GM12878 (cell line): Measurements from ENCODE around the gene GAD2. TPM values are rescaled to one million over a fixed set of nuclear protein-coding genes. Genes with fewer than 3 reads are reported as not detected.

Experiments
- ATAC-seq: fragments of 200-7000 bp; cut with Tn5 transposase; 3 replicates; pipeline ENCODE4 v1.9.1; 2020; ENCODE audit warnings: mild to moderate bottlenecking, moderate library complexity
- Bru-seq: library from RNA; stranded (reverse); fragments of 400-500 nt; gene quantifications from one replicate; lab custom pipeline; 2021; lab: Mats Ljungman, UMichigan
- BruChase-seq, 2 experiments: library from RNA; stranded (reverse); fragments of 400-500 nt; gene quantifications; one replicate each; lab custom pipeline; 2021; lab: Mats Ljungman, UMichigan
- BruUV-seq: library from RNA; stranded (reverse); fragments of 400-500 nt; replicated peaks from 2 replicates; lab custom pipeline; 2021; lab: Mats Ljungman, UMichigan
- CTCF ChIA-PET: fragments of 300-600 bp; sonication (Branson Sonifier 250); formaldehyde crosslinking; extraction: SDS; loops from one replicate; lab custom pipeline; 2021; ENCODE audit warnings: inconsistent platforms; lab: Yijun Ruan, JAX
- POLR2A ChIA-PET: fragments of 350-600 bp; formaldehyde crosslinking; extraction: SDS; loops from one replicate; lab custom pipeline; 2021; ENCODE audit warnings: inconsistent platforms; lab: Charles Lee
- RAD21 ChIA-PET: fragments of 300-600 bp; sonication (Branson Sonifier 250); formaldehyde crosslinking; loops from one replicate; lab custom pipeline; 2023; ENCODE audit warnings: antibody characterized with exemption; ENCODE audit not compliant: unreplicated experiment; lab: Charles Lee
- SMC1A ChIA-PET: fragments of 300-600 bp; sonication (Branson Sonifier 250); formaldehyde crosslinking; loops from one replicate; lab custom pipeline; 2023; ENCODE audit not compliant: unreplicated experiment, uncharacterized antibody; lab: Charles Lee
- DNase-seq: peaks from one replicate; pipeline ENCODE4 v3.0.0-alpha.2; 2011; ENCODE audit warnings: low read depth, low spot score
- FAIRE-seq: peaks from 3 replicates; lab custom pipeline; 2011; peaks lifted over from hg19 to GRCh38; lab: Jason Lieb, UNC
- H2AFZ ChIP-seq: 2 replicates; pipeline ENCODE4 v1.6.0; 2011; ENCODE audit warnings: low read depth, low read length, control low read depth; ENCODE audit not compliant: control insufficient read depth
- H3K27ac ChIP-seq: 2 replicates; pipeline ENCODE4 v1.5.1; 2011; ENCODE audit warnings: control low read depth; ENCODE audit not compliant: control insufficient read depth, insufficient read depth
- H3K27me3 ChIP-seq, 2 experiments: replicated peaks in 1 of 2; 2 replicates each; pipeline versions ENCODE4 v1.6.0 to v1.6.1; 2011; ENCODE audit warnings: low read length in 1 of 2; ENCODE audit not compliant: control insufficient read depth in 2 of 2, insufficient read depth in 2 of 2
- H3K36me3 ChIP-seq, 2 experiments: 2 replicates each; pipeline ENCODE4 v1.5.1; 2011; ENCODE audit warnings: low read length in 1 of 2; ENCODE audit not compliant: control insufficient read depth in 2 of 2, insufficient read depth in 2 of 2
- H3K4me1 ChIP-seq: 2 replicates; pipeline ENCODE4 v1.6.1; 2011; ENCODE audit warnings: mild to moderate bottlenecking, low read length, moderate library complexity, mixed read lengths; ENCODE audit not compliant: control insufficient read depth, insufficient read depth
- H3K4me2 ChIP-seq: 2 replicates; pipeline ENCODE4 v1.6.0; 2011; ENCODE audit warnings: control low read depth; ENCODE audit not compliant: control insufficient read depth, insufficient read depth
- H3K4me3 ChIP-seq: fragments of 200-600 bp; sonication (generic); 2 replicates; pipeline ENCODE4 v1.5.1; 2016
- H3K79me2 ChIP-seq: 2 replicates; pipeline ENCODE4 v1.6.0; 2011; ENCODE audit warnings: low read length; ENCODE audit not compliant: control insufficient read depth, insufficient read depth
- H3K9ac ChIP-seq: 2 replicates; pipeline ENCODE4 v1.8.0; 2011; ENCODE audit warnings: low read length, control low read depth, mixed read lengths; ENCODE audit not compliant: control insufficient read depth, insufficient read depth
- H3K9me3 ChIP-seq: replicated peaks from 3 replicates; pipeline ENCODE4 v1.5.1; 2011; ENCODE audit warnings: mild to moderate bottlenecking, low read length; ENCODE audit not compliant: control insufficient read depth, insufficient read depth
- H4K20me1 ChIP-seq: 2 replicates; pipeline ENCODE4 v1.6.0; 2011; ENCODE audit not compliant: control insufficient read depth, insufficient read depth
- BMI1 ChIP-seq: fragments of 450-650 bp; IDR thresholded peaks from 2 replicates; pipeline ENCODE4 v1.6.1; 2016; ENCODE audit warnings: mild to moderate bottlenecking, moderate library complexity, borderline replicate concordance
- EED ChIP-seq: sonication (generic); IDR thresholded peaks from 2 replicates; pipeline ENCODE4 v1.6.1; 2016; ENCODE audit warnings: antibody characterized with exemption, low read depth
- FOXM1 ChIP-seq: IDR thresholded peaks from 2 replicates; pipeline ENCODE4 v1.6.1; 2012; ENCODE audit warnings: low read depth, mild to moderate bottlenecking, inconsistent platforms, low read length, moderate library complexity
- RELA ChIP-seq: fragments of 450-650 bp; IDR thresholded peaks from 2 replicates; pipeline ENCODE4 v1.8.0; 2014; ENCODE audit warnings: borderline replicate concordance; ENCODE audit not compliant: partially characterized antibody
- SREBF1 ChIP-seq: IDR thresholded peaks from 2 replicates; pipeline ENCODE4 v1.6.1; 2012; ENCODE audit warnings: mild to moderate bottlenecking, low read length
- TBL1XR1 ChIP-seq: IDR thresholded peaks from 2 replicates; pipeline ENCODE4 v1.6.1; 2012; ENCODE audit warnings: low read depth, low read length, improper control_type of control experiment
- ZNF384 ChIP-seq: IDR thresholded peaks from 2 replicates; pipeline ENCODE4 v1.6.1; 2012; ENCODE audit warnings: low read depth, mild to moderate bottlenecking, low read length, improper control_type of control experiment, borderline replicate concordance
- WGBS: methylation state at CpG from one replicate; pipeline ENCODE4 v1.1.6; 2016; ENCODE audit warnings: low lambda C conversion rate; ENCODE audit not compliant: insufficient replicate concordance, insufficient coverage; ENCODE audit errors: missing lambda C conversion rate; 5-methylcytosine and 5-hydroxymethylcytosine counted together
- in situ Hi-C: fragments of 300-500 bp; cut with MboI; formaldehyde crosslinking; loops from 9 replicates; pipeline ENCODE4 v1.14.3; 2018; ENCODE audit warnings: mixed read lengths
- intact Hi-C: fragments of 100-400 bp; cut with micrococcal nuclease; formaldehyde crosslinking; loops from one replicate; pipeline ENCODE4 v1.14.2; 2022; ENCODE audit not compliant: unreplicated experiment
- long read RNA-seq, 2 experiments: library from polyadenylated mRNA; unstranded; transcript quantifications; one replicate each; pipeline ENCODE4 v2.0.0, GENCODE V29; 2019 to 2020
- polyA minus RNA-seq, 3 experiments: library from RNA; depleted of rRNA, polyadenylated mRNA; stranded (reverse); fragments of >200 nt; gene quantifications; 2 replicates each; pipeline ENCODE4 v1.2.3, GENCODE V29; 2011
- polyA plus RNA-seq, 11 experiments: library from polyadenylated mRNA; depleted of rRNA in 4 of 11; unstranded in 6 of 11; stranded (reverse) in 5 of 11; fragments of >200 nt; fragmentation: Nextera tagmentation in 4 of 11; fragmentation: Illumina TruSeq in 1 of 11; extraction: Ambion mirVana in 4 of 11; extraction: Trizol in 1 of 11; gene quantifications; 1 replicate in 1 of 11; 2 replicates in 10 of 11; pipeline versions ENCODE4 v1.2.1 to v1.2.3, GENCODE V29; 2011 to 2016; ENCODE audit warnings: inconsistent platforms in 2 of 11, missing spikeins in 2 of 11, low read depth in 1 of 11
- total RNA-seq, 4 experiments: library from RNA; depleted of rRNA in 3 of 4; stranded (reverse); fragments of >200 nt in 3 of 4; fragmentation: Illumina TruSeq in 1 of 4; extraction: Trizol in 1 of 4; gene quantifications; 2 replicates each; pipeline versions ENCODE4 v1.2.1 to v1.2.3, GENCODE V29; 2013 to 2021
- TF ChIP-seq, protein P1 (sequence below): IDR thresholded peaks from 2 replicates; pipeline ENCODE4 v1.6.1; 2012; ENCODE audit warnings: low read length, inconsistent platforms

GAD2 gene
- total RNA-seq (2013; cell fraction: nucleolus; rRNA removed): not detected in 2 replicates
- total RNA-seq (2014; rRNA removed) (not detected in 2 replicates), total RNA-seq (2014; rRNA removed; fragmentation: Illumina TruSeq; extraction: Trizol) (not detected in 2 replicates), total RNA-seq (2021) (not detected in 2 replicates), polyA plus RNA-seq (2011; rRNA removed) (not detected in 2 replicates), polyA plus RNA-seq (2014; fragmentation: Illumina TruSeq; extraction: Trizol) (not detected in 2 replicates), polyA plus RNA-seq (2014; fragmentation: Nextera tagmentation; extraction: Ambion mirVana) (not detected), polyA plus RNA-seq (2014; rRNA removed) (not detected in 2 replicates), polyA plus RNA-seq (2016; fragmentation: Nextera tagmentation; extraction: Ambion mirVana) (not detected), polyA minus RNA-seq (2011; rRNA and poly(A)+ RNA removed) (not detected in 2 replicates), Bru-seq, nascent RNA (not detected), BruChase-seq, experiment 1, labeled RNA remaining after a 6-hour chase (not detected), BruChase-seq, experiment 2, labeled RNA remaining after a 2-hour chase (not detected)
- polyA plus RNA-seq (2011; ENCODE audit: low read depth): not detected
- polyA plus RNA-seq (2011; cell fraction: cytosol; rRNA removed): not detected in 2 replicates
- not detected in 2 replicates for polyA plus RNA-seq (2011; cell fraction: nucleus; rRNA removed)
- not detected in 2 replicates for polyA plus RNA-seq (2012)
- polyA minus RNA-seq (2011; cell fraction: cytosol; rRNA and poly(A)+ RNA removed): not detected in 2 replicates
- not detected in 2 replicates for polyA minus RNA-seq (2011; cell fraction: nucleus; rRNA and poly(A)+ RNA removed)
- long read RNA-seq, experiment 1: 0 reads
- long read RNA-seq, experiment 2: 0 reads

- Histone ChIP-seq H3K4me2 (no peak within 1 kb of the TSS), H3K4me1 (no peaks in the 10 kb centered on the region), H3K4me3 (no peak within 1 kb of the TSS), H4K20me1 (no peaks in the 10 kb centered on the region), H3K27ac (no peak within 1 kb of the TSS), H3K79me2 (no peaks in the 10 kb centered on the region), H3K27me3 (peaks cover 11 to 36% of the 10 kb centered on the region in 2 experiments), H3K9me3 (no peaks in the 10 kb centered on the region), H3K9ac (no peak within 1 kb of the TSS), H2AFZ (no peak within 1 kb of the TSS), H3K36me3 (no peaks in the 10 kb centered on the region)
- ChIA-PET POLR2A (no interaction called here), SMC1A (no interaction called here), RAD21 (no interaction called here), CTCF (no interaction called here)
- TF ChIP-seq ZNF384 (no peak), BMI1 (no peak), FOXM1 (no peak), SREBF1 (no peak), EED (no peak), TBL1XR1 (no peak), RELA (no peak)
- TF ChIP-seq, protein P1, sequence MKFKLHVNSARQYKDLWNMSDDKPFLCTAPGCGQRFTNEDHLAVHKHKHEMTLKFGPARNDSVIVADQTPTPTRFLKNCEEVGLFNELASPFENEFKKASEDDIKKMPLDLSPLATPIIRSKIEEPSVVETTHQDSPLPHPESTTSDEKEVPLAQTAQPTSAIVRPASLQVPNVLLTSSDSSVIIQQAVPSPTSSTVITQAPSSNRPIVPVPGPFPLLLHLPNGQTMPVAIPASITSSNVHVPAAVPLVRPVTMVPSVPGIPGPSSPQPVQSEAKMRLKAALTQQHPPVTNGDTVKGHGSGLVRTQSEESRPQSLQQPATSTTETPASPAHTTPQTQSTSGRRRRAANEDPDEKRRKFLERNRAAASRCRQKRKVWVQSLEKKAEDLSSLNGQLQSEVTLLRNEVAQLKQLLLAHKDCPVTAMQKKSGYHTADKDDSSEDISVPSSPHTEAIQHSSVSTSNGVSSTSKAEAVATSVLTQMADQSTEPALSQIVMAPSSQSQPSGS: no peak
- no peak for ATAC-seq
- in situ Hi-C loops: no loop called here
- no peak for FAIRE-seq
- intact Hi-C loops: no loop called here
- no peak for DNase-seq
- WGBS: 20% methylated on average over 51 of the region's 60 CpGs
- BruUV-seq: no TSS peak
Observed at GRCh38 chr10:26216585-26217395, at the start of gene GAD2. TSS of gene GAD2 (plus strand) at chr10:26216774. CDS start at chr10:26216810, 36 bp downstream.
